OCI-LY7 (cell line): ENCODE measurements around the gene OR8D2. TPM values are rescaled to one million over a fixed set of nuclear protein-coding genes. Genes with fewer than 3 reads are reported as not detected.

Source experiments
- BruUV-seq: library from RNA; stranded (reverse); fragments of 400-500 nt; replicated peaks from 2 replicates; lab custom pipeline; 2021; lab: Mats Ljungman, UMichigan
- CTCF ChIA-PET: fragments of 300-600 bp; sonication (Branson Sonifier 250); formaldehyde crosslinking; loops from one replicate; lab custom pipeline; 2022; ENCODE audit warnings: antibody characterized with exemption; ENCODE audit not compliant: unreplicated experiment; lab: Charles Lee
- POLR2A ChIA-PET: fragments of 300-600 bp; sonication (Branson Sonifier 250); formaldehyde crosslinking; loops from one replicate; lab custom pipeline; 2022; ENCODE audit warnings: antibody characterized with exemption; lab: Charles Lee
- DNase-seq: peaks from one replicate; pipeline ENCODE4 v3.0.0-alpha.2; 2015; ENCODE audit warnings: low spot score
- H2AFZ ChIP-seq: fragments of 200-600 bp; sonication (generic), shearing (Covaris generic); 2 replicates; pipeline ENCODE4 v1.6.1; 2014; ENCODE audit warnings: mild to moderate bottlenecking, antibody characterized with exemption, low read length, moderate library complexity
- H3K27ac ChIP-seq: fragments of 200-600 bp; sonication (generic); 2 replicates; pipeline ENCODE4 v1.5.1; 2014; ENCODE audit warnings: mixed run types, low read depth, mild to moderate bottlenecking, moderate library complexity, low read length, inconsistent platforms; ENCODE audit not compliant: poor library complexity, severe bottlenecking
- H3K36me3 ChIP-seq: fragments of 200-600 bp; sonication (generic); 2 replicates; pipeline ENCODE4 v1.6.1; 2014; ENCODE audit warnings: mild to moderate bottlenecking, antibody characterized with exemption, low read length, moderate library complexity, mixed read lengths; ENCODE audit not compliant: insufficient read depth
- H3K4me1 ChIP-seq: fragments of 200-600 bp; sonication (generic); 2 replicates; pipeline ENCODE4 v1.5.1; 2014; ENCODE audit warnings: mild to moderate bottlenecking, low read length; ENCODE audit not compliant: insufficient read depth, poor library complexity, severe bottlenecking
- H3K4me2 ChIP-seq: fragments of 200-600 bp; sonication (generic); 2 replicates; pipeline ENCODE4 v1.6.1; 2014; ENCODE audit warnings: mild to moderate bottlenecking, low read length
- H3K4me3 ChIP-seq: fragments of 200-600 bp; sonication (generic); 2 replicates; pipeline ENCODE4 v1.5.1; 2014; ENCODE audit warnings: mild to moderate bottlenecking, low read depth, low read length; ENCODE audit not compliant: poor library complexity, severe bottlenecking
- H3K79me2 ChIP-seq: fragments of 200-600 bp; sonication (generic); 2 replicates; pipeline ENCODE4 v1.6.1; 2016; ENCODE audit warnings: low read depth, mild to moderate bottlenecking, low read length, moderate library complexity, mixed read lengths; ENCODE audit not compliant: insufficient read depth
- H3K9me2 ChIP-seq: fragments of 200-600 bp; sonication (generic); 2 replicates; pipeline ENCODE4 v1.6.1; 2016; ENCODE audit warnings: mild to moderate bottlenecking, low read length, mixed read lengths; ENCODE audit not compliant: insufficient read depth
- H3K9me3 ChIP-seq: fragments of 200-600 bp; sonication (generic); 2 replicates; pipeline ENCODE4 v1.6.1; 2014; ENCODE audit warnings: mild to moderate bottlenecking, mixed run types, low read length, mixed read lengths
- H4K20me1 ChIP-seq: fragments of 200-600 bp; sonication (generic); 2 replicates; pipeline ENCODE4 v1.6.1; 2014; ENCODE audit warnings: mild to moderate bottlenecking, antibody characterized with exemption, low read length, moderate library complexity, mixed read lengths; ENCODE audit not compliant: insufficient read depth
- CTCF ChIP-seq: fragments of 200-600 bp; sonication (generic); conservative IDR thresholded peaks from 2 replicates; pipeline ENCODE4 v1.5.1; 2014; ENCODE audit warnings: mild to moderate bottlenecking, antibody characterized with exemption, low read length, moderate library complexity, mixed read lengths
- EZH2phosphoT487 ChIP-seq: fragments of 200-600 bp; sonication (generic); IDR thresholded peaks from 2 replicates; pipeline ENCODE4 v1.6.1; 2018; ENCODE audit warnings: low read depth, borderline replicate concordance, mild to moderate bottlenecking, mixed run types, antibody characterized with exemption, low read length, moderate library complexity, mixed read lengths
- intact Hi-C: fragments of 100-400 bp; cut with micrococcal nuclease; formaldehyde crosslinking; loops from one replicate; pipeline ENCODE4 v1.10.0; 2022; ENCODE audit not compliant: unreplicated experiment
- total RNA-seq, 2 experiments: library from RNA; depleted of rRNA in 1 of 2; stranded (reverse); fragments of >200 nt in 1 of 2; shearing (Covaris generic) in 1 of 2; gene quantifications; 2 replicates each; pipeline ENCODE4 v1.2.3, GENCODE V29; 2014 to 2022

Gene OR8D2
- total RNA-seq, 2 experiments from 2014 or later, result not detected

GRCh38 chr11:124327775-124328174 lies 7.8 kb upstream of the OR8D2 start:
- Histone ChIP-seq H3K9me3 (0 out of 2 replicates have a peak, but pooled peaks cover 13% of the 10 kb centered on the region), H3K4me3 (no peak overlapping the region), H3K9me2 (no peaks in the 10 kb centered on the region), H3K79me2 (no peaks in the 10 kb centered on the region), H2AFZ (no peak overlapping the region), H3K4me1 (peaks cover 29% of the 10 kb centered on the region), H3K36me3 (no peaks in the 10 kb centered on the region), H3K4me2 (no peak overlapping the region), H4K20me1 (no peaks in the 10 kb centered on the region), H3K27ac (no peak overlapping the region)
- intact Hi-C loops, result loop anchor here (5.0 to 10.0 kb wide), 5 partner anchors 75 to 683 kb away; partner anchors contain the start of gene ZNF202
- BruUV-seq, result no TSS peak
- DNase-seq, result no peak
- POLR2A ChIA-PET, result interaction anchor here (0.6 kb wide), 1 partner anchor 585 kb away, joined by 5 read pairs; no protein-coding TSS in a partner anchor
- TF ChIP-seq CTCF (no peak), EZH2phosphoT487 (no peak)
- CTCF ChIA-PET, result no interaction called here

GRCh38 chr11:124322356-124322755 lies 2.4 kb upstream of the OR8D2 start:
- no TSS peak for BruUV-seq
- no peak overlapping the region for H3K4me2 ChIP-seq
- H2AFZ ChIP-seq, result no peak overlapping the region
- H3K4me1 ChIP-seq, result no peaks in the 10 kb centered on the region
- no peak for DNase-seq
- CTCF ChIA-PET, result no interaction called here
- H3K79me2 ChIP-seq, result no peaks in the 10 kb centered on the region
- no peak for TF ChIP-seq CTCF
- no peak for TF ChIP-seq EZH2phosphoT487
- no peaks in the 10 kb centered on the region for H3K9me2 ChIP-seq
- no peaks in the 10 kb centered on the region for H4K20me1 ChIP-seq
- POLR2A ChIA-PET, result interaction anchor here (0.7 kb wide), 1 partner anchor 56 kb away, joined by 3 read pairs; no protein-coding TSS in a partner anchor
- intact Hi-C loops, result loop anchor here (10.0 kb wide), 1 partner anchor 678 kb away; no protein-coding TSS in a partner anchor
- no peaks in the 10 kb centered on the region for H3K36me3 ChIP-seq
- 0 out of 2 replicates have a peak, but pooled peaks cover 4% of the 10 kb centered on the region for H3K9me3 ChIP-seq
- no peak overlapping the region for H3K4me3 ChIP-seq
- H3K27ac ChIP-seq, result no peak overlapping the region

DNA sequence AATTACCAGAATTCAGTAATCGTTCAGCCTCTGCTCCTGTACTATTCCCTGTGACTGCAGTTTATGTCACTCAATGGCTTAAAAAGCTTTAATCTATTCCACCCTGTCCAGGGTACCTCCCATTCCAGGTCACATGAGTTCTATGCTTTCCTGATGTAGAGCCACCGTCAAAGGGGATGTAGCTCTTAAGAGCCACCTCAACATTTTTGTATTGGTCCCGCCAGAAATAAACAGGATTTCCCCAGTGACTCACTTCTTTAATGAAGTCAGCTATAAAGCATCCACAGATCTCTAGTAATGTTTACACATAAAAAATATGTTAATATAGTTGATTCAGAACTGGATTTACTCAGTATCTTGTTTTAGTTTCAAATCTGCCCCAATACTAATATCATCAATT lies 4.9 kb downstream of the OR8D2 start:
- H3K27ac ChIP-seq, result no peak overlapping the region
- H3K9me3 ChIP-seq, result no peaks in the 10 kb centered on the region
- no peaks in the 10 kb centered on the region for H3K9me2 ChIP-seq
- TF ChIP-seq EZH2phosphoT487 (no peak), CTCF (no peak)
- no peaks in the 10 kb centered on the region for H3K79me2 ChIP-seq
- no peak for DNase-seq
- no TSS peak for BruUV-seq
- POLR2A ChIA-PET, result interaction anchor here (0.5 to 0.7 kb wide), 2 partner anchors 15 to 1585 kb away, joined by 3 to 4 read pairs; no protein-coding TSS in a partner anchor
- no peaks in the 10 kb centered on the region for H4K20me1 ChIP-seq
- H3K4me2 ChIP-seq, result no peak overlapping the region
- no peaks in the 10 kb centered on the region for H3K4me1 ChIP-seq
- no peak overlapping the region for H3K4me3 ChIP-seq
- no peaks in the 10 kb centered on the region for H3K36me3 ChIP-seq
- intact Hi-C loops, result no loop called here
- H2AFZ ChIP-seq, result no peak overlapping the region
- CTCF ChIA-PET, result no interaction called here
